ENCODE measurements around the gene TOR1A. TPM values are rescaled to one million over a fixed set of nuclear protein-coding genes. Genes with fewer than 3 reads are reported as not detected.
"Not testable (repeated sequence)": the region's sequence is repeated elsewhere in the genome, so short reads cannot be mapped to it uniquely, and the experiment has no call there.

TOR1A gene
- polyA plus RNA-seq, 1 donor: 21.6 TPM

GRCh38 chr9:129816501-129817435 is 7.2 kb downstream of the TOR1A start:
- DNase-seq: no peak

- DNase-seq: no peak
These were observed 8.7 kb downstream of the TOR1A start for GRCh38 chr9:129815278-129815677.

GRCh38 chr9:129814432-129815223 is 9.3 kb downstream of the TOR1A start:
- no peak for DNase-seq

- DNase-seq: no peak
These were observed 10.3 kb downstream of the TOR1A start for GRCh38 chr9:129813661-129814060.

GRCh38 chr9:129812385-129812784 is 11.6 kb downstream of the TOR1A start:
- DNase-seq: no peak

GRCh38 chr9:129811967-129812363 is 12.0 kb downstream of the TOR1A start:
- DNase-seq: no peak

- no peak for DNase-seq
These were observed 13.1 kb downstream of the TOR1A start for GRCh38 chr9:129810788-129811187.

GRCh38 chr9:129810116-129810515 is 13.8 kb downstream of the TOR1A start:
- DNase-seq: no peak

- DNase-seq: no peak
These were observed 14.6 kb downstream of the TOR1A start for GRCh38 chr9:129809346-129809745.

- no peak for DNase-seq
These were observed 17.9 kb downstream of the TOR1A start for GRCh38 chr9:129806061-129806460.

- no peak for DNase-seq
These were observed 20.3 kb downstream of the TOR1A start for GRCh38 chr9:129803676-129804060.

GRCh38 chr9:129802833-129803675 is 20.9 kb downstream of the TOR1A start, which contains the start of gene TOR1B:
Gene TOR1B, plus strand, starts transcription at chr9:129803184. Its CDS starts 29 bp downstream, at chr9:129803213.
- DNase-seq: peak; percentile 95

- no peak for DNase-seq
These were observed 22.4 kb downstream of the TOR1A start for GRCh38 chr9:129801504-129801903.

- no peak for DNase-seq
These were observed 25.0 kb downstream of the TOR1A start for GRCh38 chr9:129798973-129799372.

GRCh38 chr9:129796029-129796428 is 27.9 kb downstream of the TOR1A start:
- DNase-seq: not testable (repeated sequence)

- DNase-seq: no peak
These were observed 29.4 kb downstream of the TOR1A start for GRCh38 chr9:129794549-129794948.

GRCh38 chr9:129786481-129786880 is 37.5 kb downstream of the TOR1A start:
- DNase-seq: no peak

GRCh38 chr9:129785866-129786265 is 38.1 kb downstream of the TOR1A start:
- no peak for DNase-seq

- DNase-seq: not testable (repeated sequence)
These were observed 39.0 kb downstream of the TOR1A start for GRCh38 chr9:129784970-129785369.

- peak; percentile 72 for DNase-seq
These were observed 40.2 kb downstream of the TOR1A start for GRCh38 chr9:129783516-129784361.

- DNase-seq: no peak
These were observed 42.0 kb downstream of the TOR1A start for GRCh38 chr9:129781981-129782380.
